Liver (tissue), 9 donors: ENCODE results near the gene SLC35B1. TPM values are rescaled to one million over a fixed set of nuclear protein-coding genes. Genes with fewer than 3 reads are reported as not detected.

Experiments
- DNase-seq: peaks from one replicate; pipeline ENCODE4 v3.0.0-alpha.2; 2017; ENCODE audit warnings: low spot score
- H3K27ac ChIP-seq, 2 donors: one replicate each; pipeline ENCODE4 v1.7.0; 2013; ENCODE audit warnings: inconsistent platforms in 2 of 2, low read length in 2 of 2, control low read depth in 1 of 2, low read depth in 1 of 2, mild to moderate bottlenecking in 1 of 2
- H3K27me3 ChIP-seq, 4 donors: one replicate each; pipeline versions ENCODE4 v1.6.1 to v1.7.0; 2013; ENCODE audit warnings: low read length in 3 of 4, inconsistent platforms in 1 of 4, mild to moderate bottlenecking in 1 of 4, moderate library complexity in 1 of 4; ENCODE audit not compliant: control insufficient read depth in 4 of 4, insufficient read depth in 4 of 4
- H3K36me3 ChIP-seq, 4 donors: one replicate each; pipeline versions ENCODE4 v1.6.1 to v1.7.0; 2013; ENCODE audit warnings: low read length in 3 of 4, mild to moderate bottlenecking in 3 of 4, low read depth in 1 of 4, moderate library complexity in 1 of 4; ENCODE audit not compliant: control insufficient read depth in 4 of 4, insufficient read depth in 3 of 4
- H3K4me1 ChIP-seq, 4 donors: one replicate each; pipeline versions ENCODE4 v1.6.1 to v1.7.0; 2013; ENCODE audit warnings: low read length in 3 of 4, mild to moderate bottlenecking in 3 of 4, moderate library complexity in 1 of 4; ENCODE audit not compliant: control insufficient read depth in 4 of 4, insufficient read depth in 4 of 4
- H3K4me3 ChIP-seq, 3 donors: one replicate each; pipeline versions ENCODE4 v1.6.1 to v1.7.0; 2013; ENCODE audit warnings: low read length in 3 of 3, control low read depth in 1 of 3, low read depth in 1 of 3, mild to moderate bottlenecking in 1 of 3
- H3K9ac ChIP-seq, 2 donors: one replicate each; pipeline ENCODE4 v1.7.0; 2013; ENCODE audit warnings: low read length in 2 of 2, mild to moderate bottlenecking in 2 of 2, moderate library complexity in 2 of 2, control low read depth in 1 of 2, low read depth in 1 of 2
- H3K9me3 ChIP-seq, 4 donors: one replicate each; pipeline versions ENCODE4 v1.6.1 to v1.7.0; 2013; ENCODE audit warnings: low read length in 3 of 4; ENCODE audit not compliant: control insufficient read depth in 4 of 4
- ATF3 ChIP-seq: IDR thresholded peaks from 2 replicates; pipeline ENCODE4 v1.6.1; 2016; ENCODE audit warnings: antibody characterized with exemption
- FOXA1 ChIP-seq: IDR thresholded peaks from 2 replicates; pipeline ENCODE4 v1.6.1; 2016; ENCODE audit warnings: antibody characterized with exemption
- GABPA ChIP-seq, 2 donors: IDR thresholded peaks in 1 of 2; conservative IDR thresholded peaks in 1 of 2; 2 replicates each; pipeline ENCODE4 v1.6.1; 2016; ENCODE audit warnings: antibody characterized with exemption in 2 of 2, mild to moderate bottlenecking in 1 of 2, moderate library complexity in 1 of 2
- HNF4A ChIP-seq, 2 donors: conservative IDR thresholded peaks; 2 replicates each; pipeline ENCODE4 v1.6.1; 2016; ENCODE audit warnings: antibody characterized with exemption in 2 of 2, mild to moderate bottlenecking in 2 of 2
- HNF4G ChIP-seq: IDR thresholded peaks from 2 replicates; pipeline ENCODE4 v1.6.1; 2016; ENCODE audit warnings: antibody characterized with exemption
- NR2F2 ChIP-seq: IDR thresholded peaks from 2 replicates; pipeline ENCODE4 v1.6.1; 2016; ENCODE audit warnings: antibody characterized with exemption
- RAD21 ChIP-seq, 2 donors: IDR thresholded peaks; 2 replicates each; pipeline ENCODE4 v1.6.1; 2016; ENCODE audit warnings: antibody characterized with exemption in 2 of 2, mild to moderate bottlenecking in 2 of 2
- RXRA ChIP-seq, 2 donors: IDR thresholded peaks; 2 replicates each; pipeline ENCODE4 v1.6.1; 2017 to 2018; ENCODE audit warnings: antibody characterized with exemption in 2 of 2, mild to moderate bottlenecking in 1 of 2
- SP1 ChIP-seq: IDR thresholded peaks from 2 replicates; pipeline ENCODE4 v1.6.1; 2018; ENCODE audit warnings: antibody characterized with exemption, mild to moderate bottlenecking
- TAF1 ChIP-seq: conservative IDR thresholded peaks from 2 replicates; pipeline ENCODE4 v1.6.1; 2016; ENCODE audit warnings: antibody characterized with exemption, mild to moderate bottlenecking
- YY1 ChIP-seq: IDR thresholded peaks from 2 replicates; pipeline ENCODE4 v1.6.1; 2016; ENCODE audit warnings: antibody characterized with exemption, mild to moderate bottlenecking
- ZBTB33 ChIP-seq: IDR thresholded peaks from 2 replicates; pipeline ENCODE4 v1.6.1; 2016; ENCODE audit warnings: antibody characterized with exemption
- WGBS: extraction: QIAGEN DNeasy Blood & Tissue Kit; methylation state at CpG from one replicate; pipeline ENCODE4 v1.1.7; 2013; 5-methylcytosine and 5-hydroxymethylcytosine counted together
- polyA plus RNA-seq, 2 donors: library from polyadenylated mRNA; stranded (reverse) in 1 of 2; unstranded in 1 of 2; fragments of 200-250 nt in 1 of 2; fragments of >200 nt in 1 of 2; fragmentation: Nextera tagmentation in 1 of 2; extraction: Ambion mirVana in 1 of 2; gene quantifications; one replicate each; pipeline versions ENCODE4 v1.2.1 to v1.2.3, GENCODE V29; 2013 to 2015
- total RNA-seq, 2 donors: library from RNA; depleted of rRNA; stranded (reverse); fragments of >200 nt; gene quantifications; one replicate each; pipeline ENCODE4 v1.2.3, GENCODE V29; 2014
- TF ChIP-seq, protein P1 (sequence below): IDR thresholded peaks from 2 replicates; pipeline ENCODE4 v1.6.1; 2016; ENCODE audit warnings: antibody characterized with exemption
- TF ChIP-seq, protein P2 (sequence below): IDR thresholded peaks from 2 replicates; pipeline ENCODE4 v1.6.1; 2016; ENCODE audit warnings: antibody characterized with exemption, mild to moderate bottlenecking
- TF ChIP-seq, protein P3 (sequence below): fragments of 150-350 bp; IDR thresholded peaks from 2 replicates; pipeline ENCODE4 v1.5.1; 2017; ENCODE audit warnings: improper control_type of control experiment, low read depth, low read length; ENCODE audit not compliant: missing input control
- donor health status: healthy.
- donor health status: healthy.
- donor health status: healthy.
- donor health status: healthy.
- donor health status: healthy.

Gene SLC35B1
- total and polyA plus RNA-seq, 4 donors: 29.8 to 90.1 (median 76.8) TPM

GRCh38 chr17:49664706-49665211 is 43.0 kb downstream of the SLC35B1 start:
- Histone ChIP-seq H3K4me1 (peaks cover 0 to 2% (median 0%) of the 10 kb centered on the region in 4 donors), H3K27ac (no peak overlapping the region), H3K9me3 (no peaks in the 10 kb centered on the region), H3K27me3 (no peaks in the 10 kb centered on the region), H3K9ac (no peak overlapping the region), H3K4me3 (no peak overlapping the region), H3K36me3 (no peaks in the 10 kb centered on the region)
- DNase-seq: no peak
- TF ChIP-seq HNF4A (conservative IDR thresholded peaks at IDR 0.05) (no peak), FOXA1 (no peak), HNF4G (no peak), RAD21 (IDR thresholded peaks at IDR 0.05) (no peak), TAF1 (no peak), NR2F2 (no peak), ZBTB33 (no peak), GABPA (IDR thresholded peaks at IDR 0.05 in 1 of 2, conservative IDR thresholded peaks at IDR 0.05 in 1 of 2) (no peak), YY1 (no peak), RXRA (IDR thresholded peaks at IDR 0.05) (no peak), ATF3 (no peak), SP1 (no peak)
- TF ChIP-seq, protein P1, sequence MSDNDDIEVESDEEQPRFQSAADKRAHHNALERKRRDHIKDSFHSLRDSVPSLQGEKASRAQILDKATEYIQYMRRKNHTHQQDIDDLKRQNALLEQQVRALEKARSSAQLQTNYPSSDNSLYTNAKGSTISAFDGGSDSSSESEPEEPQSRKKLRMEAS: no peak
- TF ChIP-seq, protein P2, sequence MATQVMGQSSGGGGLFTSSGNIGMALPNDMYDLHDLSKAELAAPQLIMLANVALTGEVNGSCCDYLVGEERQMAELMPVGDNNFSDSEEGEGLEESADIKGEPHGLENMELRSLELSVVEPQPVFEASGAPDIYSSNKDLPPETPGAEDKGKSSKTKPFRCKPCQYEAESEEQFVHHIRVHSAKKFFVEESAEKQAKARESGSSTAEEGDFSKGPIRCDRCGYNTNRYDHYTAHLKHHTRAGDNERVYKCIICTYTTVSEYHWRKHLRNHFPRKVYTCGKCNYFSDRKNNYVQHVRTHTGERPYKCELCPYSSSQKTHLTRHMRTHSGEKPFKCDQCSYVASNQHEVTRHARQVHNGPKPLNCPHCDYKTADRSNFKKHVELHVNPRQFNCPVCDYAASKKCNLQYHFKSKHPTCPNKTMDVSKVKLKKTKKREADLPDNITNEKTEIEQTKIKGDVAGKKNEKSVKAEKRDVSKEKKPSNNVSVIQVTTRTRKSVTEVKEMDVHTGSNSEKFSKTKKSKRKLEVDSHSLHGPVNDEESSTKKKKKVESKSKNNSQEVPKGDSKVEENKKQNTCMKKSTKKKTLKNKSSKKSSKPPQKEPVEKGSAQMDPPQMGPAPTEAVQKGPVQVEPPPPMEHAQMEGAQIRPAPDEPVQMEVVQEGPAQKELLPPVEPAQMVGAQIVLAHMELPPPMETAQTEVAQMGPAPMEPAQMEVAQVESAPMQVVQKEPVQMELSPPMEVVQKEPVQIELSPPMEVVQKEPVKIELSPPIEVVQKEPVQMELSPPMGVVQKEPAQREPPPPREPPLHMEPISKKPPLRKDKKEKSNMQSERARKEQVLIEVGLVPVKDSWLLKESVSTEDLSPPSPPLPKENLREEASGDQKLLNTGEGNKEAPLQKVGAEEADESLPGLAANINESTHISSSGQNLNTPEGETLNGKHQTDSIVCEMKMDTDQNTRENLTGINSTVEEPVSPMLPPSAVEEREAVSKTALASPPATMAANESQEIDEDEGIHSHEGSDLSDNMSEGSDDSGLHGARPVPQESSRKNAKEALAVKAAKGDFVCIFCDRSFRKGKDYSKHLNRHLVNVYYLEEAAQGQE: no peak
- TF ChIP-seq, protein P3, sequence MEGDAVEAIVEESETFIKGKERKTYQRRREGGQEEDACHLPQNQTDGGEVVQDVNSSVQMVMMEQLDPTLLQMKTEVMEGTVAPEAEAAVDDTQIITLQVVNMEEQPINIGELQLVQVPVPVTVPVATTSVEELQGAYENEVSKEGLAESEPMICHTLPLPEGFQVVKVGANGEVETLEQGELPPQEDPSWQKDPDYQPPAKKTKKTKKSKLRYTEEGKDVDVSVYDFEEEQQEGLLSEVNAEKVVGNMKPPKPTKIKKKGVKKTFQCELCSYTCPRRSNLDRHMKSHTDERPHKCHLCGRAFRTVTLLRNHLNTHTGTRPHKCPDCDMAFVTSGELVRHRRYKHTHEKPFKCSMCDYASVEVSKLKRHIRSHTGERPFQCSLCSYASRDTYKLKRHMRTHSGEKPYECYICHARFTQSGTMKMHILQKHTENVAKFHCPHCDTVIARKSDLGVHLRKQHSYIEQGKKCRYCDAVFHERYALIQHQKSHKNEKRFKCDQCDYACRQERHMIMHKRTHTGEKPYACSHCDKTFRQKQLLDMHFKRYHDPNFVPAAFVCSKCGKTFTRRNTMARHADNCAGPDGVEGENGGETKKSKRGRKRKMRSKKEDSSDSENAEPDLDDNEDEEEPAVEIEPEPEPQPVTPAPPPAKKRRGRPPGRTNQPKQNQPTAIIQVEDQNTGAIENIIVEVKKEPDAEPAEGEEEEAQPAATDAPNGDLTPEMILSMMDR: no peak
- 77% methylated on average over 3 of the region's 3 CpGs for WGBS
